NB4 (cell line): Measurements from ENCODE around the gene DSCAM.

Experiments
- CTCF ChIP-seq: IDR thresholded peaks from one replicate; pipeline ENCODE4 v1.5.1; 2012; ENCODE audit warnings: low read depth, low read length
- MAX ChIP-seq: IDR thresholded peaks from 2 replicates; pipeline ENCODE4 v1.6.1; 2011; ENCODE audit warnings: low read depth, low read length
- MYC ChIP-seq: IDR thresholded peaks from 2 replicates; pipeline ENCODE4 v1.6.1; 2011; ENCODE audit warnings: low read depth, low read length
- POLR2A ChIP-seq: IDR thresholded peaks from 2 replicates; pipeline ENCODE4 v1.6.1; 2011; ENCODE audit warnings: mild to moderate bottlenecking; ENCODE audit not compliant: insufficient read length; ENCODE audit errors: extremely low read depth

- no peak for TF ChIP-seq CTCF
- no peak for TF ChIP-seq POLR2A
- no peak for TF ChIP-seq MAX
- no peak for TF ChIP-seq MYC
These were observed 123.0 kb downstream of the DSCAM start for GRCh38 chr21:40723966-40724365.
